Measurements from ENCODE around the gene PI4K2A.

DNA sequence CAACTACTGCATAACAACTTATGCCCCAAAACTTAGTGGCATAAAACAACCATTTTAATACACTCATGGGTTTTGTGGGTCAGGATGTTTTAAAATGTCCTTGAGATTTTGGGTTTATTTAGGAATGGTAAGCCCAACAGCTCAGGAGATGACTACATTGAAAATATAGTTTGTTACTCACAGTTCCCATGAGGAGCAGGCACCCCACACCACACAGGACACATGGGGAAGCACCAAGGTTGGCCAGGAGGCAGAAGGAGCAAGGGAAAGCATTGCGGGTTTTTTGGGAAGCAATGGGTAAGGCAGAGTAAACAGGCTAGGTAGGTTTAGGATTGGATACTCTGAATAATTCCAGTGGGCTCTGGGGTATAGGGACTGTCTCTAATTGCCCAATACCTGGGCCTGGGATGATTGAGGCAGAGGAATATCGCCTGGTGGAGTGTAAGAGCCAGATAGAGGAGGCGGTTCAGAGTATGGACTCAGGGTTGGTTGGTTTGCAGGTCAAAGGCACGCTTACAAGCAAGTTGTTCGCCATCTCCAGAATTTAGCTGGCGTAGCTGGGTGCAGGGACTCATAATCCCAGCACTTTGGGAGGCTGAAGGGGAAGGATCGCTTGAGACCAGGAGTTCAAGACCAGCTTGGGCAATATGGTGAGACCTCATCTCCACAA is 63.1 kb downstream of the PI4K2A start:
- no peak for TF ChIP-seq POLR2A (IDR thresholded peaks at IDR 0.05)
- TF ChIP-seq, protein P1, sequence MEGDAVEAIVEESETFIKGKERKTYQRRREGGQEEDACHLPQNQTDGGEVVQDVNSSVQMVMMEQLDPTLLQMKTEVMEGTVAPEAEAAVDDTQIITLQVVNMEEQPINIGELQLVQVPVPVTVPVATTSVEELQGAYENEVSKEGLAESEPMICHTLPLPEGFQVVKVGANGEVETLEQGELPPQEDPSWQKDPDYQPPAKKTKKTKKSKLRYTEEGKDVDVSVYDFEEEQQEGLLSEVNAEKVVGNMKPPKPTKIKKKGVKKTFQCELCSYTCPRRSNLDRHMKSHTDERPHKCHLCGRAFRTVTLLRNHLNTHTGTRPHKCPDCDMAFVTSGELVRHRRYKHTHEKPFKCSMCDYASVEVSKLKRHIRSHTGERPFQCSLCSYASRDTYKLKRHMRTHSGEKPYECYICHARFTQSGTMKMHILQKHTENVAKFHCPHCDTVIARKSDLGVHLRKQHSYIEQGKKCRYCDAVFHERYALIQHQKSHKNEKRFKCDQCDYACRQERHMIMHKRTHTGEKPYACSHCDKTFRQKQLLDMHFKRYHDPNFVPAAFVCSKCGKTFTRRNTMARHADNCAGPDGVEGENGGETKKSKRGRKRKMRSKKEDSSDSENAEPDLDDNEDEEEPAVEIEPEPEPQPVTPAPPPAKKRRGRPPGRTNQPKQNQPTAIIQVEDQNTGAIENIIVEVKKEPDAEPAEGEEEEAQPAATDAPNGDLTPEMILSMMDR (IDR thresholded peaks at IDR 0.05), result no peak
- TF ChIP-seq POLR2AphosphoS5 (IDR thresholded peaks at IDR 0.05), result no peak

All from prostate gland (tissue), 2 donors.